B cell (primary cell): ENCODE measurements around the gene ZNF777. TPM values are rescaled to one million over a fixed set of nuclear protein-coding genes. Genes with fewer than 3 reads are reported as not detected.

Source experiments
- ATAC-seq: fragments of 200-7000 bp; cut with Tn5 transposase; one replicate; pipeline ENCODE4 v1.10.0; 2021; ENCODE audit warnings: low read depth, mild to moderate bottlenecking, moderate number of reproducible peaks, moderate library complexity
- CTCF ChIA-PET: fragments of 350-600 bp; sonication (Branson Sonifier 250); formaldehyde crosslinking; loops from one replicate; lab custom pipeline; 2021; ENCODE audit warnings: antibody characterized with exemption, inconsistent platforms; lab: Charles Lee
- POLR2A ChIA-PET: fragments of 350-600 bp; sonication (Branson Sonifier 250); formaldehyde crosslinking; loops from one replicate; lab custom pipeline; 2021; ENCODE audit warnings: antibody characterized with exemption; lab: Charles Lee
- DNase-seq: peaks from one replicate; pipeline ENCODE4 v3.0.0; 2013
- H2AFZ ChIP-seq: 2 replicates; pipeline ENCODE4 v1.6.1; 2012; ENCODE audit warnings: mild to moderate bottlenecking, low read depth, low read length; ENCODE audit not compliant: insufficient read depth, poor library complexity, severe bottlenecking
- H3K27ac ChIP-seq, 2 donors: 1 replicate in 1 of 2; 2 replicates in 1 of 2; pipeline ENCODE4 v1.5.1; 2012 to 2013; ENCODE audit warnings: low read length in 2 of 2, mild to moderate bottlenecking in 2 of 2, moderate library complexity in 1 of 2
- H3K27me3 ChIP-seq, 4 experiments: fragments of 200-600 bp in 1 of 4; sonication (generic) in 1 of 4; replicated peaks in 1 of 4; 1 replicate in 2 of 4; 2 replicates in 2 of 4; pipeline versions ENCODE4 v1.6.1 to v1.7.0; 2013 to 2016; ENCODE audit warnings: low read length in 3 of 4, mild to moderate bottlenecking in 2 of 4, mixed read lengths in 1 of 4, moderate library complexity in 1 of 4; ENCODE audit not compliant: insufficient read depth in 4 of 4, control insufficient read depth in 3 of 4; ENCODE audit errors: control extremely low read depth in 1 of 4
- H3K36me3 ChIP-seq, 2 experiments: replicated peaks in 1 of 2; 1 replicate in 1 of 2; 2 replicates in 1 of 2; pipeline versions ENCODE4 v1.6.1 to v1.7.1; 2013; ENCODE audit warnings: low read length in 1 of 2; ENCODE audit not compliant: insufficient read depth in 2 of 2, control insufficient read depth in 1 of 2; ENCODE audit errors: control extremely low read depth in 1 of 2, extremely low read depth in 1 of 2
- H3K4me1 ChIP-seq, 2 donors: fragments of 200-600 bp in 1 of 2; sonication (generic) in 1 of 2; 1 replicate in 1 of 2; 2 replicates in 1 of 2; pipeline versions ENCODE4 v1.5.1 to v1.6.1; 2013 to 2017; ENCODE audit warnings: low read length in 2 of 2; ENCODE audit not compliant: control insufficient read depth in 2 of 2, insufficient read depth in 2 of 2
- H3K4me2 ChIP-seq: replicated peaks from 2 replicates; pipeline ENCODE3; 2012; ENCODE audit warnings: mild to moderate bottlenecking, low read depth, low read length; ENCODE audit not compliant: poor library complexity, severe bottlenecking
- H3K4me3 ChIP-seq, 5 experiments: fragments of 200-600 bp in 1 of 5; sonication (generic) in 1 of 5; 1 replicate in 3 of 5; 2 replicates in 2 of 5; pipeline versions ENCODE4 v1.5.1 to v1.7.0; 2011 to 2016; ENCODE audit warnings: low read length in 4 of 5, mild to moderate bottlenecking in 4 of 5, low read depth in 2 of 5, control low read depth in 1 of 5, moderate library complexity in 1 of 5; ENCODE audit not compliant: insufficient read depth in 1 of 5; ENCODE audit errors: control extremely low read depth in 1 of 5, extremely low read depth in 1 of 5
- H3K79me2 ChIP-seq: fragments of 200-600 bp; sonication (generic); one replicate; pipeline ENCODE4 v1.6.0; 2016; ENCODE audit warnings: low read length; ENCODE audit not compliant: control insufficient read depth, insufficient read depth
- H3K9ac ChIP-seq: fragments of 200-600 bp; sonication (generic); 2 replicates; pipeline ENCODE4 v1.6.1; 2017; ENCODE audit warnings: mild to moderate bottlenecking, low read length, moderate library complexity
- H3K9me3 ChIP-seq, 3 donors: one replicate each; pipeline versions ENCODE4 v1.6.1 to v1.7.1; 2013; ENCODE audit warnings: low read length in 2 of 3; ENCODE audit not compliant: control insufficient read depth in 2 of 3, insufficient read depth in 1 of 3; ENCODE audit errors: control extremely low read depth in 1 of 3
- H4K20me1 ChIP-seq: 2 replicates; pipeline ENCODE4 v1.6.0; 2012; ENCODE audit warnings: mild to moderate bottlenecking, low read length; ENCODE audit not compliant: insufficient read depth, control insufficient read depth, poor library complexity, severe bottlenecking
- H3K27ac Mint-ChIP-seq: one replicate; pipeline ENCODE4 v1.8.0; 2021; ENCODE audit warnings: mixed read lengths
- H3K27me3 Mint-ChIP-seq: one replicate; pipeline ENCODE4 v1.8.0; 2021; ENCODE audit warnings: mixed read lengths
- H3K4me1 Mint-ChIP-seq: one replicate; pipeline ENCODE4 v1.8.0; 2021; ENCODE audit warnings: mixed read lengths
- H3K4me3 Mint-ChIP-seq: one replicate; pipeline ENCODE4 v1.8.0; 2021; ENCODE audit warnings: mixed read lengths
- H3K9me3 Mint-ChIP-seq: one replicate; pipeline ENCODE4 v1.8.0; 2022; ENCODE audit warnings: mixed read lengths; ENCODE audit not compliant: insufficient read depth
- CTCF ChIP-seq: fragments of 200-600 bp; IDR thresholded peaks from one replicate; pipeline ENCODE4 v1.8.0; 2022; ENCODE audit warnings: antibody characterized with exemption, mild to moderate bottlenecking
- EZH2 ChIP-seq: IDR thresholded peaks from 2 replicates; pipeline ENCODE4 v1.6.1; 2012; ENCODE audit warnings: borderline replicate concordance, low read depth, mild to moderate bottlenecking, moderate library complexity, low read length; ENCODE audit not compliant: insufficient read depth, poor library complexity, severe bottlenecking
- WGBS: methylation state at CpG from one replicate; pipeline ENCODE4 v1.1.5; 2013; ENCODE audit warnings: missing lambda C conversion rate; ENCODE audit not compliant: insufficient coverage; 5-methylcytosine and 5-hydroxymethylcytosine counted together
- intact Hi-C: fragments of 100-400 bp; cut with micrococcal nuclease; formaldehyde crosslinking; loops from one replicate; pipeline ENCODE4 v1.10.0; 2022
- polyA plus RNA-seq: library from polyadenylated mRNA; depleted of rRNA; stranded (reverse); fragments of >200 nt; gene quantifications from 2 replicates; pipeline ENCODE4 v1.2.3, GENCODE V29; 2012
- total RNA-seq, 2 donors: library from RNA; stranded (reverse); fragments of 120-200 nt in 1 of 2; gene quantifications; 1 replicate in 1 of 2; 2 replicates in 1 of 2; pipeline versions ENCODE4 v1.2.3 to v1.2.4, GENCODE V29; 2013 to 2022

The ZNF777 gene
- total and polyA plus RNA-seq, 2 donors (not counting 1 experiment from before 2014, with no cell fraction given), result 8.3 to 16.0 TPM

- no peaks in the 10 kb centered on the region for H3K27me3 Mint-ChIP-seq
- H3K4me2 ChIP-seq, result no peak overlapping the region
- ChIA-PET POLR2A (no interaction called here), CTCF (no interaction called here)
- H3K79me2 ChIP-seq, result peaks cover 27% of the 10 kb centered on the region
- no peak overlapping the region for H3K27ac ChIP-seq
- peaks cover 21% of the 10 kb centered on the region for H4K20me1 ChIP-seq
- H3K4me1 ChIP-seq, result peaks cover 12 to 19% of the 10 kb centered on the region in 2 donors
- H3K9ac ChIP-seq, result no peak overlapping the region
- DNase-seq (no peak), ATAC-seq (no peak)
- no peak overlapping the region for H3K4me3 Mint-ChIP-seq
- no peaks in the 10 kb centered on the region for H3K27me3 ChIP-seq
- H3K9me3 ChIP-seq, result no peaks in the 10 kb centered on the region
- intact Hi-C loops, result loop anchor here (10.0 kb wide), 1 partner anchor 381 kb away; the partner anchor contains the start of gene ATP6V0E2
- 98% methylated on average over 9 of the region's 9 CpGs for WGBS
- TF ChIP-seq CTCF, result no peak
- TF ChIP-seq EZH2, result no peak
- H2AFZ ChIP-seq, result no peak overlapping the region
- H3K9me3 Mint-ChIP-seq, result no peaks in the 10 kb centered on the region
- H3K36me3 ChIP-seq, result peaks cover 0 to 39% of the 10 kb centered on the region in 2 experiments
- H3K27ac Mint-ChIP-seq, result no peak overlapping the region
- peaks cover 23% of the 10 kb centered on the region for H3K4me1 Mint-ChIP-seq
- no peak overlapping the region for H3K4me3 ChIP-seq
Measured at GRCh38 chr7:149493366-149493765, 32.5 kb upstream of the ZNF777 start.

- Histone ChIP-seq H3K27me3 (no peaks in the 10 kb centered on the region), H4K20me1 (peaks cover 4% of the 10 kb centered on the region), H3K9ac (no peak overlapping the region), H3K4me1 (no peaks in the 10 kb centered on the region), H3K4me2 (no peak overlapping the region), H3K27ac (no peak overlapping the region), H3K9me3 (no peaks in the 10 kb centered on the region), H3K36me3 (peaks cover 0 to 49% of the 10 kb centered on the region in 2 experiments), H3K79me2 (peaks cover 7% of the 10 kb centered on the region), H3K4me3 (no peak overlapping the region), H2AFZ (no peak overlapping the region)
- H3K27me3 Mint-ChIP-seq, result no peaks in the 10 kb centered on the region
- H3K27ac Mint-ChIP-seq, result no peak overlapping the region
- no peaks in the 10 kb centered on the region for H3K9me3 Mint-ChIP-seq
- no peak overlapping the region for H3K4me3 Mint-ChIP-seq
- peaks cover 3% of the 10 kb centered on the region for H3K4me1 Mint-ChIP-seq
- intact Hi-C loops, result loop anchor here (10.0 kb wide), 1 partner anchor 385 kb away; the partner anchor contains the start of gene ATP6V0E2
- TF ChIP-seq CTCF, result no peak
- TF ChIP-seq EZH2, result no peak
- ATAC-seq, result no peak
- WGBS, result 95% methylated on average over 15 of the region's 15 CpGs
- ChIA-PET POLR2A (no interaction called here), CTCF (no interaction called here)
- no peak for DNase-seq
Measured at GRCh38 chr7:149490083-149490760, 29.4 kb upstream of the ZNF777 start.
